ENCODE results near the gene C20orf144. TPM values are rescaled to one million over a fixed set of nuclear protein-coding genes. Genes with fewer than 3 reads are reported as not detected.

The C20orf144 gene
- total RNA-seq, 4 donors from 2014 or later, result not detected

DNA sequence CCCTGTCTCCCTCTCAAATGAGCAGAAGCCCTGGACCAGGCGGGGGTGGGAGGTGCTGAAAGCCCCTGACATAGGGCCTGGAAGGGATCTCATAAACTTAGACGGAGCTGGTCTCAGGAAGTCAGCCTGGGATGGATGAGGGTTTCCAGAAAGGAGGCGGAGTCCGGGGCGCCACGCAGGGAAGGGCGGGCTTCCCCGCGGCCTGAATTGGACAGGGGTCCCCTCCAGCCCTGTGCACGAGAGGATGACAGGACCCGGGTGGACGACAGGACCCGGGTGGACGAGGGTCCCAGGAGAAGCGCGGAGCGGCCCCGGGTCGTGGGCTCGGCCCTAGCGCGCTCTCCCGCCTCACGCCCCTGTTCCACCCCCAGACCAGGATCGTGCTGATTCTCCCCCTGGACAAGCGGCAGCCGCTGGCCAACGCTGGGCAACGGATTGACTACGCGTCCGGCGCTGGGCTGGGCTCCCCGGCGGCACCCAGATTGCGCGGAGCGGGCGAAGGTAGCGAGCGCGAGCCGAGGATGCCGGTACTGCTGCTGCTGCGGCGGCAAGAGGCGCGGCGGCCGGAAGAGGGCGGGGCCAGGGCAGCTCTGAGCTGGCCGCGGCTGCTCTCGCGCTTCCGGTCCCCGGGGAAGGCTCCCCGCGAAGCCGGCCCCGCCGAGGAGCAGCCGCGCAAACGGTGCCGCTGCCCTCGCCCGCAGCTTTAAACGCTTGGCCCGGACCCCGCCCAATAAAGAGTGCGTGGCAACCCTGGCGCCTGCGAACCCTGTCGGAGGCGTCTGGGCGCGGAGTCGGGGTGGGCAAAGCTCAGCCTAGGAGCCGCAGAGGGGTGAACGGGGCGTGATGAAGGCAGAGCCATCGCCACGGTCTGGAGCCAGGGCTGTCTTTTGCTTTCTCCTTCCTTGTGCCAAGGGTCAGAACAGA is 1.3 kb downstream of the C20orf144 start:
- in situ Hi-C loops (cut with MboI; ENCODE audit: low sequenced_read_pairs in 4 of 4) (loop anchor here in 1 of 4 donors (10.0 kb wide), 1 partner anchor 199 kb away; no protein-coding TSS in a partner anchor), intact Hi-C loops (cut with DNase I; ENCODE audit: low total_unique reads) (loop anchor here (10.0 kb wide), 2 partner anchors 179 to 331 kb away; partner anchors contain the start of gene RALY)
- TF ChIP-seq, protein P1, sequence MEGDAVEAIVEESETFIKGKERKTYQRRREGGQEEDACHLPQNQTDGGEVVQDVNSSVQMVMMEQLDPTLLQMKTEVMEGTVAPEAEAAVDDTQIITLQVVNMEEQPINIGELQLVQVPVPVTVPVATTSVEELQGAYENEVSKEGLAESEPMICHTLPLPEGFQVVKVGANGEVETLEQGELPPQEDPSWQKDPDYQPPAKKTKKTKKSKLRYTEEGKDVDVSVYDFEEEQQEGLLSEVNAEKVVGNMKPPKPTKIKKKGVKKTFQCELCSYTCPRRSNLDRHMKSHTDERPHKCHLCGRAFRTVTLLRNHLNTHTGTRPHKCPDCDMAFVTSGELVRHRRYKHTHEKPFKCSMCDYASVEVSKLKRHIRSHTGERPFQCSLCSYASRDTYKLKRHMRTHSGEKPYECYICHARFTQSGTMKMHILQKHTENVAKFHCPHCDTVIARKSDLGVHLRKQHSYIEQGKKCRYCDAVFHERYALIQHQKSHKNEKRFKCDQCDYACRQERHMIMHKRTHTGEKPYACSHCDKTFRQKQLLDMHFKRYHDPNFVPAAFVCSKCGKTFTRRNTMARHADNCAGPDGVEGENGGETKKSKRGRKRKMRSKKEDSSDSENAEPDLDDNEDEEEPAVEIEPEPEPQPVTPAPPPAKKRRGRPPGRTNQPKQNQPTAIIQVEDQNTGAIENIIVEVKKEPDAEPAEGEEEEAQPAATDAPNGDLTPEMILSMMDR (IDR thresholded peaks at IDR 0.05 in 4 of 5, conservative IDR thresholded peaks at IDR 0.05 in 1 of 5), result peak in 1 of 5 experiments; percentile 10
- TF ChIP-seq POLR2A (IDR thresholded peaks at IDR 0.05), result peak; percentile 36 to 64
- peak overlapping the region; percentile 76 to 82 (median 78) for H3K27ac ChIP-seq
- H3K4me3 ChIP-seq, result peak overlapping the region; percentile 65 to 78 (median 70)
- ATAC-seq, result peak; percentile 21 to 35
- peak; percentile 47 to 60 for DNase-seq
- H3K27me3 ChIP-seq, result no peaks in the 10 kb centered on the region
- H3K4me1 ChIP-seq, result peaks cover 14 to 20% of the 10 kb centered on the region in 2 donors
- H3K36me3 ChIP-seq, result peaks cover 0 to 19% of the 10 kb centered on the region in 2 donors
- no peaks in the 10 kb centered on the region for H3K9me3 ChIP-seq

DNA sequence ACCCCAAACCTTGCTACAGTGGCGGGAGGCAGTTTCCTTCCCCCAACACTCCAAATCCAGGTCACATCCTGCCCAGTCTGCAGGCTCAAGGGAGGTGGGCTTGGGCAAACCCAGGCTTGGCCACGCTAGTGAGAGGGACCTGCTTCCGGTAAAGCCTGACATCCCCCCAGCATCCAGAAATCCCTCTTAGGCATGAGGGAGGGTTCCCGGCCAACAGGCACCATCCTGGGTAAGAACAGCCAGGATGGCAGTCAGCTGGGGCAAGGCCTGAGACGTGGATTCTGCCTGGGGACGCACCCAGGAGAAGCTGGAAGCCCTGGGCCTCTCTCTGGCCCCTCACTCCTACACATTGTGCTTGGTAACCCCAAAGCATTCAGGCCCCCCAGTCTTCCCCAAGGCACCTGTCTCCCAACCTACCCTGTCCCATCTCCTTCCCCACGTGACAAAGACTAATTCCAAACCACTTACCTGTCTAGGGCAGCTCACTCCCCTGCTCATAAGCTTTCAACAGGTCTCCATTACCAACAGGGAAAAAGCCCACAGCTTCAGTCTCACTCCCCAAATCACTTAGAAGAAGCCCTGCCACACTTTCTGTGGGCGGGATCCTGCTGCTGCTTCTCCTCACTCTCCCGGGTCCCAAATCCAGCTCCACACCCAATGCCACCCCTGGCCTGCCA is 2.1 kb downstream of the C20orf144 start:
- Histone ChIP-seq H3K36me3 (peaks cover 0 to 16% of the 10 kb centered on the region in 2 donors), H3K9me3 (no peaks in the 10 kb centered on the region), H3K4me3 (peak overlapping the region; percentile 65 to 78 (median 70)), H3K4me1 (peaks cover 14 to 20% of the 10 kb centered on the region in 2 donors), H3K27ac (peak overlapping the region; percentile 76 to 82 (median 78)), H3K27me3 (no peaks in the 10 kb centered on the region)
- TF ChIP-seq POLR2A (IDR thresholded peaks at IDR 0.05), result no peak
- TF ChIP-seq, protein P1 (IDR thresholded peaks at IDR 0.05 in 4 of 5, conservative IDR thresholded peaks at IDR 0.05 in 1 of 5), result no peak
- DNase-seq (no peak), ATAC-seq (no peak)
- intact Hi-C loops (cut with DNase I; ENCODE audit: low total_unique reads), result loop anchor here (10.0 kb wide), 2 partner anchors 179 to 331 kb away; partner anchors contain the start of gene RALY
- in situ Hi-C loops (cut with MboI; ENCODE audit: low sequenced_read_pairs in 4 of 4), result loop anchor here in 1 of 4 donors (10.0 kb wide), 1 partner anchor 199 kb away; no protein-coding TSS in a partner anchor

DNA sequence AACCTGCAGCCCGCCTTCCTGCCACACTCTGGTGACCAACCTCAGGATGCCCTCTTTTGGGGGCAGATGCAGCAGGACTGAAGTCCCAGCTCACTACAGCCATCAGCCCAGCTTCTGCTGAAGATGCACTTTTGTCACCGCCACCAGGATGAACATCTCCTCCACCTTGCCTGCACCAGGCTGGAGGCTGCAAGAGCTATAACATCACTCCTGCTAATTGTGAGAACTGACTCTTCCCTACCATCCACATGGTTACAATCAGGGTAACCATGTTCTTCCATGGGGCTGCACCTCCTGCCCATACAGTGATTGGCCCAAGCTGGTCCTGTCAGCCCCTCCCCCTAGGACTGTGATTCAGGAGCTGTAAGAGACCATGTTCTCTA is 2.6 kb downstream of the C20orf144 start:
- DNase-seq (no peak), ATAC-seq (no peak)
- no peak overlapping the region for H3K27ac ChIP-seq
- in situ Hi-C loops (cut with MboI; ENCODE audit: low sequenced_read_pairs in 4 of 4), result loop anchor here in 2 of 4 donors (5.0 to 10.0 kb wide), 2 partner anchors 200 to 207 kb away; no protein-coding TSS in a partner anchor
- peaks cover 0 to 11% of the 10 kb centered on the region in 2 donors for H3K36me3 ChIP-seq
- peaks cover 14 to 20% of the 10 kb centered on the region in 2 donors for H3K4me1 ChIP-seq
- no peak overlapping the region for H3K4me3 ChIP-seq
- no peak for TF ChIP-seq POLR2A (IDR thresholded peaks at IDR 0.05)
- TF ChIP-seq, protein P1 (IDR thresholded peaks at IDR 0.05 in 4 of 5, conservative IDR thresholded peaks at IDR 0.05 in 1 of 5), result no peak
- intact Hi-C loops (cut with DNase I; ENCODE audit: low total_unique reads), result loop anchor here (5.0 to 10.0 kb wide), 3 partner anchors 180 to 330 kb away; partner anchors contain the start of genes CDK5RAP1 and RALY
- H3K27me3 ChIP-seq, result no peaks in the 10 kb centered on the region
- no peaks in the 10 kb centered on the region for H3K9me3 ChIP-seq
